ENCODE measurements around the gene CITED1. TPM values are rescaled to one million over a fixed set of nuclear protein-coding genes. Genes with fewer than 3 reads are reported as not detected.

Gene CITED1
- total and polyA plus RNA-seq, 2 of the 4 experiments (the other 2 are of a cell fraction): 0.18 to 0.24 TPM

GRCh38 chrX:72304877-72305276 lies 837 bp downstream of the CITED1 start:
- Histone ChIP-seq H3K4me2 (ENCODE audit: low read depth, low read length) (peak overlapping the region; percentile 87), H3K36me3 (ENCODE audit: control insufficient read depth, insufficient read depth, low read length) (no peaks in the 10 kb centered on the region), H3K23ac (ENCODE audit: low read depth, low read length) (no peak overlapping the region), H3K9ac (ENCODE audit: low read depth, low read length) (no peak overlapping the region), H3K79me1 (ENCODE audit: low read depth in 1 of 2, low read length in 2 of 2) (no peaks in the 10 kb centered on the region), H4K91ac (ENCODE audit: insufficient read depth, low read depth, low read length) (no peak overlapping the region), H4K8ac (ENCODE audit: low read depth in 2 of 2, low read length in 2 of 2) (no peak overlapping the region), H3K4me3 (ENCODE audit: insufficient read depth, low read depth, low read length) (peak overlapping the region; percentile 12; the same call in 1 of the 2 replicates), H3K4ac (ENCODE audit: low read depth, low read length) (no peak overlapping the region), H2AK5ac (ENCODE audit: low read depth, low read length) (no peak overlapping the region), H2BK20ac (ENCODE audit: low read depth, low read length) (no peak overlapping the region), H2AK9ac (replicated peaks; ENCODE audit: low read depth, low read length, poor library complexity) (peak overlapping the region; percentile 58), H2BK120ac (ENCODE audit: low read depth, low read length) (no peak overlapping the region), H3K18ac (ENCODE audit: low read depth, low read length) (no peak overlapping the region), H3K4me1 (ENCODE audit: control insufficient read depth, insufficient read depth, low read length) (peaks cover 4% of the 10 kb centered on the region; the same call in 1 of the 2 replicates), H2BK5ac (ENCODE audit: low read depth, low read length, poor library complexity, severe bottlenecking) (no peak overlapping the region), H2BK15ac (ENCODE audit: low read depth, low read length) (no peak overlapping the region), H4K20me1 (ENCODE audit: insufficient read depth, low read length) (no peaks in the 10 kb centered on the region; the same call in none of the 2 replicates), H4K5ac (ENCODE audit: low read depth, low read length) (no peak overlapping the region), H3K27me3 (ENCODE audit: control insufficient read depth, insufficient read depth, low read length) (peaks cover 94% of the 10 kb centered on the region), H3K14ac (replicated peaks; ENCODE audit: low read depth, low read length) (no peak overlapping the region), H3K9me3 (ENCODE audit: control insufficient read depth, insufficient read depth, low read length) (no peaks in the 10 kb centered on the region), H3K9me1 (ENCODE audit: insufficient read depth, low read length) (no peaks in the 10 kb centered on the region), H3K27ac (ENCODE audit: insufficient read depth, low read length) (no peak overlapping the region), H2AFZ (replicated peaks; ENCODE audit: low read length, poor library complexity) (peak overlapping the region; percentile 76), H3K56ac (ENCODE audit: extremely low read depth, insufficient read depth, low read length) (no peak overlapping the region)
- TF ChIP-seq BHLHE40 (IDR thresholded peaks at IDR 0.05; ENCODE audit: low read depth, low read length): no peak
- no peak for TF ChIP-seq RCOR1 (IDR thresholded peaks at IDR 0.05; ENCODE audit: insufficient replicate concordance, low read length)
- no peak for TF ChIP-seq CEBPB (IDR thresholded peaks at IDR 0.05; ENCODE audit: low read depth, low read length)
- TF ChIP-seq USF2 (IDR thresholded peaks at IDR 0.05; ENCODE audit: low read depth, low read length): no peak
- TF ChIP-seq RAD21 (IDR thresholded peaks at IDR 0.05; ENCODE audit: low read length): no peak
- TF ChIP-seq NFE2L2 (IDR thresholded peaks at IDR 0.05; ENCODE audit: low read depth, low read length): no peak
- TF ChIP-seq ELK1 (IDR thresholded peaks at IDR 0.05; ENCODE audit: borderline replicate concordance, low read depth, low read length): no peak
- TF ChIP-seq CHD1 (IDR thresholded peaks at IDR 0.05; ENCODE audit: low read depth, low read length): no peak
- no peak for TF ChIP-seq RFX5 (IDR thresholded peaks at IDR 0.05; ENCODE audit: low read depth, low read length)
- no peak for TF ChIP-seq SMC3 (IDR thresholded peaks at IDR 0.05; ENCODE audit: low read depth, low read length)
- no peak for TF ChIP-seq FOS (IDR thresholded peaks at IDR 0.05; ENCODE audit: low read depth, low read length)
- DNase-seq: no peak
- no peak for ATAC-seq (ENCODE audit: low read depth)
- WGBS, 2 experiments (ENCODE audit: extremely low coverage in 2 of 2, insufficient read length in 1 of 2): 0% methylated on average over 2 of the region's 26 CpGs; no CpG with 5 or more reads in 1 of the 2 experiments
- POLR2A ChIA-PET (ENCODE audit: unreplicated experiment): no interaction called here
- intact Hi-C loops (cut with micrococcal nuclease): loop anchor here (5.0 kb wide), 1 partner anchor 237 kb away; no protein-coding TSS in a partner anchor
- BruUV-seq (replicated peaks): no TSS peak
- in situ Hi-C loops (cut with MboI; ENCODE audit: low sequenced_read_pairs): no loop called here
- CTCF ChIA-PET: no interaction called here
- dilution Hi-C loops (cut with HindIII; ENCODE audit: low sequenced_read_pairs, unreplicated experiment): no loop called here
